CD4-positive, alpha-beta T cell treated with Interleukin-15 for 4 hours (primary cell): ENCODE measurements around the gene COL24A1.
"Not testable (repeated sequence)": the region's sequence is repeated elsewhere in the genome, so short reads cannot be mapped to it uniquely, and the experiment has no call there.

ENCODE experiments used
- DNase-seq: peaks from one replicate; pipeline ENCODE4 v3.0.0-alpha.2; 2020; ENCODE audit warnings: low spot score

COL24A1 gene

GRCh38 chr1:86152887-86153286 lies 3.7 kb downstream of the COL24A1 start:
- DNase-seq: no peak

- DNase-seq: no peak
Observed at GRCh38 chr1:86151427-86151826, 5.1 kb downstream of the COL24A1 start.

GRCh38 chr1:86150553-86151055 lies 6.0 kb downstream of the COL24A1 start:
- no peak for DNase-seq

GRCh38 chr1:86149591-86149990 lies 7.0 kb downstream of the COL24A1 start:
- no peak for DNase-seq

GRCh38 chr1:86147755-86148154 lies 8.8 kb downstream of the COL24A1 start:
- DNase-seq: no peak

- no peak for DNase-seq
Observed at GRCh38 chr1:86146566-86146965, 10.0 kb downstream of the COL24A1 start.

GRCh38 chr1:86140281-86140880 lies 16.2 kb downstream of the COL24A1 start:
- no peak for DNase-seq

GRCh38 chr1:86138746-86139145 lies 17.8 kb downstream of the COL24A1 start:
- DNase-seq: no peak

- DNase-seq: no peak
Observed at GRCh38 chr1:86137436-86137835, 19.1 kb downstream of the COL24A1 start.

- DNase-seq: no peak
Observed at GRCh38 chr1:86119214-86119764, 37.3 kb downstream of the COL24A1 start.

GRCh38 chr1:86114816-86115400 lies 41.7 kb downstream of the COL24A1 start:
- DNase-seq: no peak

- no peak for DNase-seq
Observed at GRCh38 chr1:86114236-86114635, 42.3 kb downstream of the COL24A1 start.

- DNase-seq: not testable (repeated sequence)
Observed at GRCh38 chr1:86111590-86111989, 45.0 kb downstream of the COL24A1 start.

- DNase-seq: no peak
Observed at GRCh38 chr1:86110451-86111129, 46.0 kb downstream of the COL24A1 start.

GRCh38 chr1:86105533-86105866 lies 51.1 kb downstream of the COL24A1 start:
- DNase-seq: no peak

GRCh38 chr1:86104606-86105532 lies 51.7 kb downstream of the COL24A1 start:
- no peak for DNase-seq

GRCh38 chr1:86101616-86102015 lies 55.0 kb downstream of the COL24A1 start:
- no peak for DNase-seq

GRCh38 chr1:86100401-86100800 lies 56.2 kb downstream of the COL24A1 start:
- no peak for DNase-seq

GRCh38 chr1:86089765-86090164 lies 66.8 kb downstream of the COL24A1 start:
- DNase-seq: no peak

GRCh38 chr1:86085741-86086409 lies 70.7 kb downstream of the COL24A1 start:
- no peak for DNase-seq

GRCh38 chr1:86084998-86085397 lies 71.6 kb downstream of the COL24A1 start:
- DNase-seq: no peak

GRCh38 chr1:86082183-86082582 lies 74.4 kb downstream of the COL24A1 start:
- DNase-seq: no peak
